ENCODE data around the gene RABGAP1L.
"Not testable (repeated sequence)": the region's sequence is repeated elsewhere in the genome, so short reads cannot be mapped to it uniquely, and the experiment has no call there.

DNA sequence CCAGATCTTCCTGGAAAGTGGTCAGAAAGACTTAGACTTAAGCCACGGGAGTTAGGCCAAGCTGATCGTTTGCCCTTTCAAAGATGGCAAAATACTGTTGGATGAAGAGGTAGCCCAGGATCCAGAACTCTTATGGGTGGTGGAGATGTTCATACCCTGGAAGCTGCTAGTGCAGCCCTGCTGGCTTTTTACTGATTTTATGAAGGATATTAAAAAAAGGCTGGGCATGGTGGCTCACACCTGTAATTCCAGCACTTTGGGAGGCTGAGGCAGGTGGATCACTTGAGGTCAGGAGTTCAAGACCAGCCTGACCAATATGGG, 864.6 kb downstream of the RABGAP1L start:
- not testable (repeated sequence) for TF ChIP-seq CTCF (IDR thresholded peaks at IDR 0.05; ENCODE audit: insufficient read depth, low read length, poor library complexity, severe bottlenecking); EZH2phosphoT487 (conservative IDR thresholded peaks at IDR 0.05; ENCODE audit: low read length)
